ENCODE data around the gene DYRK1A. TPM values are rescaled to one million over a fixed set of nuclear protein-coding genes. Genes with fewer than 3 reads are reported as not detected.
A peak's percentile ranks its signal among the peaks of the same experiment; 100 is the strongest.

Gene DYRK1A
- total and polyA plus RNA-seq, 2 of the 13 experiments (the other 11 are each of a cell fraction or from before 2014, with no cell fraction given) = 24.6 to 34.2 TPM

DNA sequence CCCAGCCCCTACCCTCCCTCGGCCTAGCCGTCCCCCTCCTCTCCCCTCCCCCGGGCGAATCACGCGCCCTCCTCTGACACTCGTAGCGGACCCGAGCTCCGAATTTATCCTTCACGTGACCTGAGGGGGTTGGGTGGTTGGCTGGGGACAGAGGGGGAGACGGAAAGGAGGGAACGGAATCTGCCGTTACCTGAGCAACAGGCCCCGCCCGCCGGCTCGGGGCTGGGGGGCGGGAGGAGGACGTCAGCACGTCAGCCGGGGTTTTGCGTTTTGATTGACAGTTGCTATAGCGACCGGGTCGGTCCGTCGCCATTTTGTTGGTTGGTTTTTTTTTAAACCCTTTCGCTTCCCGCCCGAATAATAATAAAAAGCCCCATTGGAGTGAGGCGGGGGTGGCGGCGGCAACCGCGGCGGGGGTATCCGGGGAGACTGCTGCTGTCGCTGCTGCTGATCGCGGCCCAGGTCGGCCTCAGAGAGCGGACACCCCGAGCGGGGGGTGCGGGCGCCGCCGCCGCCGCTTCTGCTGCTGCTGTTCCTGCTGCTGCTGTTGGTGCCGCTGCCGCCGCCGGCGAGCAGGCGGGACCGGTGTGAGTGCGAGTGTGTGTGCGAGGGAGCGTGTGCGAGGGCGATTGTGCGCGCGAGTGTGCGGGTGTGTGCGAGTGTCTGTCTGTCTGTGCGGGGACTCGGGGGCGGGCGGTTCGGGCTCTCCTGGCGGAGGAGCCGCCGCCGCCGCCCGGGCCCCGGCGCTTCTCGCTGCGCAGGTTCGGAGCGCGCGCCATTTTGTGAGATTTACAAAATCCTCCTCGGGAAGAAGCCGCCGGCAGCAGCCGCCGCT, at the start of gene DYRK1A (continued):
- TF ChIP-seq, protein P1, sequence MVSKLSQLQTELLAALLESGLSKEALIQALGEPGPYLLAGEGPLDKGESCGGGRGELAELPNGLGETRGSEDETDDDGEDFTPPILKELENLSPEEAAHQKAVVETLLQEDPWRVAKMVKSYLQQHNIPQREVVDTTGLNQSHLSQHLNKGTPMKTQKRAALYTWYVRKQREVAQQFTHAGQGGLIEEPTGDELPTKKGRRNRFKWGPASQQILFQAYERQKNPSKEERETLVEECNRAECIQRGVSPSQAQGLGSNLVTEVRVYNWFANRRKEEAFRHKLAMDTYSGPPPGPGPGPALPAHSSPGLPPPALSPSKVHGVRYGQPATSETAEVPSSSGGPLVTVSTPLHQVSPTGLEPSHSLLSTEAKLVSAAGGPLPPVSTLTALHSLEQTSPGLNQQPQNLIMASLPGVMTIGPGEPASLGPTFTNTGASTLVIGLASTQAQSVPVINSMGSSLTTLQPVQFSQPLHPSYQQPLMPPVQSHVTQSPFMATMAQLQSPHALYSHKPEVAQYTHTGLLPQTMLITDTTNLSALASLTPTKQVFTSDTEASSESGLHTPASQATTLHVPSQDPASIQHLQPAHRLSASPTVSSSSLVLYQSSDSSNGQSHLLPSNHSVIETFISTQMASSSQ (IDR thresholded peaks at IDR 0.05; ENCODE audit: low read depth) = no peak
- TF ChIP-seq, protein P1 (CRISPR knock-in tag; IDR thresholded peaks at IDR 0.05; ENCODE audit: borderline replicate concordance) = peak; percentile 49; the same call in 1 of the 2 replicates
- TF ChIP-seq, protein P2, sequence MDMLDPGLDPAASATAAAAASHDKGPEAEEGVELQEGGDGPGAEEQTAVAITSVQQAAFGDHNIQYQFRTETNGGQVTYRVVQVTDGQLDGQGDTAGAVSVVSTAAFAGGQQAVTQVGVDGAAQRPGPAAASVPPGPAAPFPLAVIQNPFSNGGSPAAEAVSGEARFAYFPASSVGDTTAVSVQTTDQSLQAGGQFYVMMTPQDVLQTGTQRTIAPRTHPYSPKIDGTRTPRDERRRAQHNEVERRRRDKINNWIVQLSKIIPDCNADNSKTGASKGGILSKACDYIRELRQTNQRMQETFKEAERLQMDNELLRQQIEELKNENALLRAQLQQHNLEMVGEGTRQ (IDR thresholded peaks at IDR 0.05; ENCODE audit: low read depth, low read length) = peak; percentile 94
- TF ChIP-seq, protein P2 (CRISPR knock-in tag; IDR thresholded peaks at IDR 0.05; ENCODE audit: borderline replicate concordance) = peak; percentile 96; the same call in 1 of the 2 replicates
- TF ChIP-seq ZNF607 (CRISPR knock-in tag; IDR thresholded peaks at IDR 0.05; ENCODE audit: borderline replicate concordance) (no peak), MYC (CRISPR knock-in tag; IDR thresholded peaks at IDR 0.05; ENCODE audit: borderline replicate concordance) (peak; percentile 57; the same call in 1 of the 2 replicates), FOSL2 (CRISPR knock-in tag; IDR thresholded peaks at IDR 0.05) (peak; percentile 12; the same call in 1 of the 2 replicates), RBFOX2 (IDR thresholded peaks at IDR 0.05; ENCODE audit: low read depth, low read length) (peak; percentile 92)
- TF ChIP-seq, protein P3, sequence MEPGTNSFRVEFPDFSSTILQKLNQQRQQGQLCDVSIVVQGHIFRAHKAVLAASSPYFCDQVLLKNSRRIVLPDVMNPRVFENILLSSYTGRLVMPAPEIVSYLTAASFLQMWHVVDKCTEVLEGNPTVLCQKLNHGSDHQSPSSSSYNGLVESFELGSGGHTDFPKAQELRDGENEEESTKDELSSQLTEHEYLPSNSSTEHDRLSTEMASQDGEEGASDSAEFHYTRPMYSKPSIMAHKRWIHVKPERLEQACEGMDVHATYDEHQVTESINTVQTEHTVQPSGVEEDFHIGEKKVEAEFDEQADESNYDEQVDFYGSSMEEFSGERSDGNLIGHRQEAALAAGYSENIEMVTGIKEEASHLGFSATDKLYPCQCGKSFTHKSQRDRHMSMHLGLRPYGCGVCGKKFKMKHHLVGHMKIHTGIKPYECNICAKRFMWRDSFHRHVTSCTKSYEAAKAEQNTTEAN (CRISPR knock-in tag; conservative IDR thresholded peaks at IDR 0.05) = no peak; the same call in 1 of the 2 replicates
- TF ChIP-seq, protein P4, sequence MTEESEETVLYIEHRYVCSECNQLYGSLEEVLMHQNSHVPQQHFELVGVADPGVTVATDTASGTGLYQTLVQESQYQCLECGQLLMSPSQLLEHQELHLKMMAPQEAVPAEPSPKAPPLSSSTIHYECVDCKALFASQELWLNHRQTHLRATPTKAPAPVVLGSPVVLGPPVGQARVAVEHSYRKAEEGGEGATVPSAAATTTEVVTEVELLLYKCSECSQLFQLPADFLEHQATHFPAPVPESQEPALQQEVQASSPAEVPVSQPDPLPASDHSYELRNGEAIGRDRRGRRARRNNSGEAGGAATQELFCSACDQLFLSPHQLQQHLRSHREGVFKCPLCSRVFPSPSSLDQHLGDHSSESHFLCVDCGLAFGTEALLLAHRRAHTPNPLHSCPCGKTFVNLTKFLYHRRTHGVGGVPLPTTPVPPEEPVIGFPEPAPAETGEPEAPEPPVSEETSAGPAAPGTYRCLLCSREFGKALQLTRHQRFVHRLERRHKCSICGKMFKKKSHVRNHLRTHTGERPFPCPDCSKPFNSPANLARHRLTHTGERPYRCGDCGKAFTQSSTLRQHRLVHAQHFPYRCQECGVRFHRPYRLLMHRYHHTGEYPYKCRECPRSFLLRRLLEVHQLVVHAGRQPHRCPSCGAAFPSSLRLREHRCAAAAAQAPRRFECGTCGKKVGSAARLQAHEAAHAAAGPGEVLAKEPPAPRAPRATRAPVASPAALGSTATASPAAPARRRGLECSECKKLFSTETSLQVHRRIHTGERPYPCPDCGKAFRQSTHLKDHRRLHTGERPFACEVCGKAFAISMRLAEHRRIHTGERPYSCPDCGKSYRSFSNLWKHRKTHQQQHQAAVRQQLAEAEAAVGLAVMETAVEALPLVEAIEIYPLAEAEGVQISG (CRISPR knock-in tag; IDR thresholded peaks at IDR 0.05) = peak; percentile 44; the same call in 1 of the 2 replicates
- TF ChIP-seq, protein P5, sequence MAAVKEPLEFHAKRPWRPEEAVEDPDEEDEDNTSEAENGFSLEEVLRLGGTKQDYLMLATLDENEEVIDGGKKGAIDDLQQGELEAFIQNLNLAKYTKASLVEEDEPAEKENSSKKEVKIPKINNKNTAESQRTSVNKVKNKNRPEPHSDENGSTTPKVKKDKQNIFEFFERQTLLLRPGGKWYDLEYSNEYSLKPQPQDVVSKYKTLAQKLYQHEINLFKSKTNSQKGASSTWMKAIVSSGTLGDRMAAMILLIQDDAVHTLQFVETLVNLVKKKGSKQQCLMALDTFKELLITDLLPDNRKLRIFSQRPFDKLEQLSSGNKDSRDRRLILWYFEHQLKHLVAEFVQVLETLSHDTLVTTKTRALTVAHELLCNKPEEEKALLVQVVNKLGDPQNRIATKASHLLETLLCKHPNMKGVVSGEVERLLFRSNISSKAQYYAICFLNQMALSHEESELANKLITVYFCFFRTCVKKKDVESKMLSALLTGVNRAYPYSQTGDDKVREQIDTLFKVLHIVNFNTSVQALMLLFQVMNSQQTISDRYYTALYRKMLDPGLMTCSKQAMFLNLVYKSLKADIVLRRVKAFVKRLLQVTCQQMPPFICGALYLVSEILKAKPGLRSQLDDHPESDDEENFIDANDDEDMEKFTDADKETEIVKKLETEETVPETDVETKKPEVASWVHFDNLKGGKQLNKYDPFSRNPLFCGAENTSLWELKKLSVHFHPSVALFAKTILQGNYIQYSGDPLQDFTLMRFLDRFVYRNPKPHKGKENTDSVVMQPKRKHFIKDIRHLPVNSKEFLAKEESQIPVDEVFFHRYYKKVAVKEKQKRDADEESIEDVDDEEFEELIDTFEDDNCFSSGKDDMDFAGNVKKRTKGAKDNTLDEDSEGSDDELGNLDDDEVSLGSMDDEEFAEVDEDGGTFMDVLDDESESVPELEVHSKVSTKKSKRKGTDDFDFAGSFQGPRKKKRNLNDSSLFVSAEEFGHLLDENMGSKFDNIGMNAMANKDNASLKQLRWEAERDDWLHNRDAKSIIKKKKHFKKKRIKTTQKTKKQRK (IDR thresholded peaks at IDR 0.05; ENCODE audit: low read length) = no peak
- TF ChIP-seq, protein P6, sequence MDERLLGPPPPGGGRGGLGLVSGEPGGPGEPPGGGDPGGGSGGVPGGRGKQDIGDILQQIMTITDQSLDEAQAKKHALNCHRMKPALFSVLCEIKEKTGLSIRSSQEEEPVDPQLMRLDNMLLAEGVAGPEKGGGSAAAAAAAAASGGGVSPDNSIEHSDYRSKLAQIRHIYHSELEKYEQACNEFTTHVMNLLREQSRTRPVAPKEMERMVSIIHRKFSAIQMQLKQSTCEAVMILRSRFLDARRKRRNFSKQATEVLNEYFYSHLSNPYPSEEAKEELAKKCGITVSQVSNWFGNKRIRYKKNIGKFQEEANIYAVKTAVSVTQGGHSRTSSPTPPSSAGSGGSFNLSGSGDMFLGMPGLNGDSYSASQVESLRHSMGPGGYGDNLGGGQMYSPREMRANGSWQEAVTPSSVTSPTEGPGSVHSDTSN (CRISPR knock-in tag; IDR thresholded peaks at IDR 0.05) = peak; percentile 89
